M059J (cell line): ENCODE results near the gene EPB41L2. TPM values are rescaled to one million over a fixed set of nuclear protein-coding genes. Genes with fewer than 3 reads are reported as not detected.
"Not testable (repeated sequence)": the region's sequence is repeated elsewhere in the genome, so short reads cannot be mapped to it uniquely, and the experiment has no call there.

Source experiments
- DNase-seq: peaks from one replicate; pipeline ENCODE4 v3.0.0-alpha.2; 2012; ENCODE audit warnings: low read depth
- total RNA-seq: library from RNA; depleted of rRNA; stranded (reverse); fragments of >200 nt; shearing (Covaris generic); gene quantifications from 2 replicates; pipeline ENCODE4 v1.2.3, GENCODE V29; 2014

EPB41L2 gene
- total RNA-seq, 1 experiment from 2014 or later: 43.0 TPM

DNA sequence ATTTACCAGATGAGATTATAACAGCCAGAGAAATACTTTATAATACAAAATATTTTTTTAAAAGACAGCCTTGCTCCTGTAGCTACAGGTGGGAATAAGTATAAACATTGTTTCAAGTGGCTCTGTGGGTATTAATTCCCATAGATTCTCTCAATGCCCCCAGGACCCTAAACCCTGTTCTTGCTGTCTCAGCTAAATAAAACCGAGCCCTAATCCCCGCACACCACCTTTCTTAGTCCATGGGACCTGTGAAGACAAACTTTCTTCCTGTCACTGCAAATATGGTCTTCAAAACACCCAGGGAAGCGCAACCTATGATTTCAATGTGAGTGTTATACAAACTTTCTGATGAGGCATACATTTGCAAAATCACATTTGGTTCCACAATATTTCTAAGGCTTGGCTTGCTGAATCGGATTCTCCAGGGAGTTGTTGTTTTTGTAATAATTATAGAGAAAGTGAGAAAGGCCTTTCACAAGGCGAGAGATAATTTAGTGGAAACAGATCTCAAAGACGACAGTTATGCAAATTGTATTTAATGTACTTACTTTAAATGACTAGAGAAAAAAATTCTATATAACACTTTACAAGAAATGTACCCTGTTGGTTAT is 224.7 kb downstream of the EPB41L2 start:
- DNase-seq: no peak

DNA sequence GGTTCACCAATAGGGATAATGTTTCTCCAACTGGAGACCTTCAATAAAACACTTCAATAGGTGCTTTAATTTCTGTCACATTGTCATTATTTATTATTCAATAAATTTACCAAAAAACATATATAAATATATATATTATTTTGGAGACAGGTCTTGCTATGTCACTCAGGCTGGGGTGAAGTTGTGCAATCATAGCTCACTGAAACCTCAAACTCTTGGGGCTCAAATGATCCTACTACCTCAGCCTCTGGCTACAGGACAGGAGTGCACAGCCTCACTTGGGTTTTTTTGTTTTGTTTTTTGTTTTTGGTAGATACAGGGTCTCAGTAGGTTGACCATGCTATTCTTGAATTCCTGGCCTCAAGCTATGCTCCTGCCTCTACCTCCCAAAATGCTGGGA is 226.0 kb downstream of the EPB41L2 start:
- DNase-seq: no peak

DNA sequence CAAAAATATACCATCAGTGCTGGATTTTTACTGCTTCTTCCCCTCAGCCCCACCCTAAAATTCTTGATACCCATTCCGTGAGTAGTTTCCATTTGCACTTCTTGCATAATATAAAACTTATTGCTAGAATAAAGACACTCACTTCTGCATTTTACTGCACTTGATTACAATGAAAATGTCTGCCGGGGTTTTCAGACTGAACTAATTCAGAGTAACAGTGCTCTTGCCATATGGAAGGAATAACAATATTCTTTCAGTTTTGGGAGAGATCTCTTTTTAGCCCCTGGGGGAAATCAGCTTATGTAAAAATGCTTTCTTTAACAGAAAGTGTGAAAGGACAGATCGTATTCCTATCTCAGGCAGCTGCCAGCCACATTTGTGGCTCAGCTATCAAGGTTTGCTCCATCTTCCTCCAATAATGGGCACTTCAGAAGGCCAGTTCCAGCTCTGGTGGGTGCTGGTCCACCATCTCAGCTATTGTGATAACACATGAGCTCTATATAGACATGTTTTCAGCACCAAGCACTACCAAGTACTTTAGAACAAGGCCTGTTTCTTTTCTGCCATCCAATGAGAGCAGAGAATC is 226.9 kb downstream of the EPB41L2 start:
- DNase-seq: no peak

DNA sequence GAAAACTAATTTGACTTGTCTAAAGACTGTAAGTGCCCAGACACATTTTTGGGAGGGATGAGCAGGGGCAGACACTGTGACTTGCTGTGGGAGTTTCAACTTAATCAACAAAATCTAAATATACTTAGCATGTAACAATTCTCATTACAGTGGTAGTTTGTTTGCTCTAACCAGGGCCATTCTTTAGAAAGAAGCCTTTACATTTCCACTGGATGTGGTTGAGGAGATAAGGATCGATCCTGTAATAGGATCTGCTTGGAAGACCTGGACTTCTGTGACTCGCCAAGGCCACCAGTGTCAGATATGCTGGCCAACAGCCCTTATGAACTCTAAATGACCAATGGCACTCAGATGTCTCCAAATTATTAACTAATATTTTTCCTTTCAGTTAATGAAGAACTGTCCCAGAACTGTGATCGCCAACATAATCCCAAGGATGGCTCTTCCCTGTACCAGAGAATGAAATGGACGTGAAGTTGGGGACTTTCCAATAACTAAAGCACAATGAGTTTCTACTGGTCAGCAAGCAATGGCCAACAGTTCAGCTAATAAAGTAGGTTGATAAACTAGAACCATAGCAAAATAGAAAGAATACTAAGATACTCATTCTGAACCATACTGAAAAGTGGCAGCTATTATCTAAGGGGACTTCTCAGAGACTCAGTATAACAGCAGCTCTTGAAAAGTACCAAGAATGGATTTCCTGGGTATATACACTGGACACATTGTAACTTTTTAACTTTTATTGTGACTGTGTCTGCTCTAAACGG is 228.4 kb downstream of the EPB41L2 start:
- DNase-seq: peak; percentile 42

DNA sequence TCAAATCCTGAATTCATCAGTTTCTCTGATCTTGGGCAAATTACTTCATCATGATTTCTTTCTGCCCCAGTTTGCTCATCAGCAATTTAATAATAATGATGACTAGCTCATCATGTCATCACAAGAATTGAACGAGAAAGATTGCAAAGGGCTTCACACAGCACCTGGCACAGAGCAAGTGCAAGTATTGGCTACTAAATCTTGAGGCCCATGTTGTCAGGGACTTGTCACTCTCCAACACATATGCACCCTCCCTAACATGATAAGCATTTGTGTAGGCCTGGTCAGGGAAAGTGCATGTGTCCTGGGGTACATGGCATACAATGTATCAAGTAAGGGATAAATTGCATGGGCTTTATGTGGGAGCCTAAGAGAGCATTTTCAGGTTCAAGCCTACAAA is 229.5 kb downstream of the EPB41L2 start:
- no peak for DNase-seq

DNA sequence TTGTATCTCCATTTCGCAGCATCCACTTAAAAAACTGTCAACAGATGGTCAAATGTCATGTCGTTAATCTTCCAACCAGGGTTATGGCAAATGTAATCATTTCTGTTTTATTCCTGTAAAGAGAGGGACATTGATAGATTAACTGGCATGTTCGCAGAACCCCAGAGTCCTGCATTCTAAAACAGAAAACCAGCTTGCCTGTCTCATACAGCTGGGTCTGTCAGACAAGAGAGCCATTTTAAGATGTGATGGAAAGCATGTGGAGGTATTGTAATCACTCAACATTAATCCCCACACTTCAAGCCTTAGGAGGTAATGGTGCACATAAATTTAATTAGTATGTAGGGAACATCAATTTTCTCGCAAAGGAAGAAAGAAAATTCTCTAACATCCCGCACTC is 231.4 kb downstream of the EPB41L2 start:
- no peak for DNase-seq

DNA sequence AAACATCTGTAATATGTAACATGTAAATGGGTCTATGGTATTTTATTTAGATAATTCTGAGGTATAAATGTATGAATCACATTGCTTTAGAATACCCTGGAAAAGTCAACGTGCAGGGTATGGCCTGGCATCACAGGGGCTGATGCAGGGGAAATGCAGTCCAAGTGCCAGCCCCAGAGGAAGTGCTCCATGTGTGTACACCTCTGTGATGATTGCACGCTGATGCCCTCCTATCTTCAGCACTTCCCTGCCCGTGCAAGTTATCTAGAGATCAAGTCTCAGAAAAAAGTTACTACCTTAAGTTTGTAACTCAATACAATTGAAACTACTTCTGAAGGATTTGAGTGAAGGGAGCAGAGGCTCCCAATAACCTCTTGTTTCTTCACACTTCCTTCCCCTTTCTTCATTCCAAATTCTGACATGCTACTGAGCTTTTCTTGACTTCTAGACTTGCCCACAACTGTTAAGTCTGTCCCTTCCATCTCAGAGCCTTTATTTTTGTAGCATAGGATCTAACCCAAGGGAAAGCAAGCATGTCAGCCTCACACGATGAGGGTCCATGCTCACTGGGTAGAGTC is 233.6 kb downstream of the EPB41L2 start:
- no peak for DNase-seq

DNA sequence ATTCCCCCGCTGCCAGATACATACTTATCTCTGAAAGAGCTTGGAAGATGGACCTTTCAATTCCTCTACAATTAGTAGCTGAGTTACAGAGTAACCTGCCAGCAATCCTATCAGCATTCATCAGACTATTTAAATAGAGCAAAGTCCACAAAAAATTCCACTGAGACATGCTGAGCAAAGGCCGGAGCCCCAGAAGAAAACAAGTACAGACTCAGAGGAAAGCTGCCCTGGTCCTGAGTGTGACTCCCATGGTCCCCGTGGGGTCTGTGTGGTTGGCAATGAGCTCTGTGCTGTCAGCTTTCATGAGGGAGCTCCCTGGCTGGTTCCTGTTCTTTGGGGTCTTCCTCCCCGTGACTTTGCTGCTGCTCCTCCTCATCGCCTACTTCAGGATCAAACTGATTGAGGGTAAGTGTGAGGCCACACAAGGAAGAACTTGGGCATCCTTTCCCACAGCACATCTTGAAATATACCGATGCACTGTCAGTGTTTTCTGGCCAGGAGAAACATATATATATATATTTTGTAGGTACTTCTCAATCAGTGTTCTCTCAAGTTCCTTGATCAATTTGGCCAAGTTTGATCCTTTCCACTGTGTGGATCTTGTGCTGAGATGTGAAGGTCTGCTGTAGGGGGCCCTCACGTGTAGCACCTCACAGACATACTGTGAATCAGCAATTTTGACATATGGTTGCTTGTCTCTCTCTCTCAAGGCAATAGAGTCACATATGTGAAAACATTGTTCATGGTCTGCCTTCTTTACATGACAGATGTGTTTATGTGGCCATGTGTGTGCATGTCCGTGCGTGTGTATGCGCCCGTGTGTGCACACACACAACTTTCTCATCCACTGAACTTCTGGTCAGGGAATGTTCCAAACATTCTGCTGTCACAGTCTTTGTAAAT is 235.5 kb downstream of the EPB41L2 start, which contains the start of gene SMLR1:
TSS of gene SMLR1 (plus strand) at position 160 of the 903 bp plus-strand sequence. CDS start at position 168, 8 bp downstream.
- DNase-seq: no peak

DNA sequence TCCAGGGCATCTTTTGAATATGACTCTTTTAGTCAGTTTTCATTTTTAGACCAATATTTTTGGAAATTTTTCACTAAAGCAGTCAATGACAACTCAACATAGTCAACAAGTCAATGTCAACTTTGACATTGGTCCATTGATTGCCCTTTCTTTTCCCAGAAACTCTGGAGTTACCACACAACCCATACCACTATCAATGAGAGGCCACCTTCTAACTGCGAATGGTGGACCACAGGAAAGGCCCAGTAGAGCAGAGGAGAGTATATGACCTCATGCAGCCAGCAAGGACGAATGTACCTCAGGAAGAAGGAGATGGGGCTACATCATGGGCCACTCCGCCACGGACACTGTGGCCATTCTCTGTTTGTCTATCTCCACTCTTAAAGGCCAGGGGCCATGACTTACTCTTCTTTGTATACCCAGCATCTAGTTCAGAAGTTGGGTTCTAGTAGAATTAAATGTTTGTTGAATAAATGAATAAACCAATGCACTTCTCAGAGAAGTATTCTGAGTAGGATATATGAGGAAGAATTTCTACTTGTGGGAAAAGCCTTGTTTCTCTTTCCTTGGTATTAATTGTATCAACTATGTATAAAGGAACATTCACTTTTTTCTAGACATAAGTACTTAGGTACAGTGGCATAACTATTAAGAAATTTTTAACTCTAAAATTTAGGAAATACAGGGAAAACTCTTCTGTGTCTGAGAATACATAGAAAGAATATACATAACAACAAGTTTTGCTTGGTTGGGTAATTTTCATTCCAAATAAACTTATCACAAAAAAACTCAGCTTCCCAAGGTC is 236.4 kb downstream of the EPB41L2 start:
- DNase-seq: no peak

DNA sequence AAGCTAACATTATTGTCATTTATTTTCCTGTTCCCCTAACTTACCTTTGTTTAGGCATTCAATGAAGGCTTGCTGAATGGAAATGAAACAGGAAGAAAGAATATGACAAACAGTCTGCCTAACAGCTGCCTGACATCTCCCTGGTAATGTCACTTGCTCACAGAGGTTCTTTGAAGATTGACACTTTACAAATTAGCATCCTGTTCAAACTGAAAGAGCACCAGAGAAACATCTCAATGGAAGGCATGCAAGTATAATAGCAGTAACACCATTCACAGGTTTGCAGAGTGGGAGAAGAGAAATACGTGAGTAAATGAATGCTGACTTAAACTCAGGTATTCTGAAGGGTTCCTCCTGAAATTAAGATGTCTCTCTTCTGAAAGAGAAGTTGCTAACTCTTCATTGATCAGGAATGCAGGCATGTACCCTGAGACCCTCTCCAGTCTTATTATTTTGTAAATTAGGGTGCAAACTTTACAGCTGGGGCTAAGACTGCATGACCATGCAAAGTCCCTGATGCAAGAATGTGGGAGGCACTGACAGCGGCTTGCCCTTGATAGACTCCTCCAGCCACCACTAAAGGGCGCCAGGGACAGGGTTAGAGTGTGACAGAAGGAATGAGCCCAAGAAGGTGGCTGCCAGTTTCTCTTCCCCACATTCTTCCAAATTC is 237.1 kb downstream of the EPB41L2 start:
- DNase-seq: no peak

DNA sequence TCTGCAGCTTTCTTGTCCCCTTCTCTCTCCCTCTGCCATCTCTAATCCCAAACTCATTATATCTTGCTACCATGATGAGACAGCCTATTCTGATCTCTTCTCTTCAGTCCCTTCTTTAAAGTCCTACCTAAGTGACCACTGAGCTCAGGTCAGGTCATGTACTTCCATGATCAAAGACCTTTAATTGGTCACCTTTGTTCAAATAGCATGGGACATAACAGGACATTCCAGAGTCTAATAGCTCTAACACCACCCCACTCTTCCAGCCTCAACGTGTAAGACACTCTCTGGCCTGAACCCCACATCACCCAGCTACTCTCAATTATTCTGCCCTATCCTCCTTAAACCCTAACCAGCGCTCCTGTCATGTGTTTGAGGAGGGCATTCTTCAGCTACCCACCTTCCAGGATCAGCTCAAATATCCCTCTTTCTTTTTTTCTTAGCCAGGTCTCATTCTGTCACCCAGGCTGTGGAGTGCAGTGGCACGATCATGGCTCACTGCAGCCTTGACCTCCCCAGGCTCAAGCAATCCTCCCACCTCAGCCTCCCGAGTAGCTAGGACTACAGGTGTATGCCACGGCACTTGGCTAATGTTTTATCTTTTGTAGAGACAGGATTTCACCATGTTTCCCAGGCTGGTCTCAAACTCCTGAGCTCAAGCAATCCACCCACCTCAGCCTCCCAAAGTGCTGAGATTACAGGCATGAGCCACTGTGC is 237.9 kb downstream of the EPB41L2 start:
- no peak for DNase-seq

DNA sequence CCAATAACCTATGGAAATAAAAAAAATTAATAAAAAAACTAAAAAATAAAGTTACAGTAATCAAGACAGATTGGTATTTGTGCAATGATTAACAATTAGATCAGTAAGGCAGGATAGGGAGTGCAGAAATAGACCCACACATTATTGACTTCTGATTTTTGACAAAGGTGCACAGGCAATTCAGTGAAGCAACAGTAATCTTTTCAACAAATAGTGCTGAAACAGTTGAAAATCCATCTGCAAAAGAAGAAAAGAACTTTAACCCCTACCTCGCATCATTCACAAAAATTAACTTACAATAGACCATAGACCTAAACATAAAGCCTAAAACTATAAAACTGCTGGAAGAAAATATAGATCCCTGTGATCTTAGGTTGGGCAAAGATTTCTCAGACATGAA is 240.3 kb downstream of the EPB41L2 start:
- no peak for DNase-seq

DNA sequence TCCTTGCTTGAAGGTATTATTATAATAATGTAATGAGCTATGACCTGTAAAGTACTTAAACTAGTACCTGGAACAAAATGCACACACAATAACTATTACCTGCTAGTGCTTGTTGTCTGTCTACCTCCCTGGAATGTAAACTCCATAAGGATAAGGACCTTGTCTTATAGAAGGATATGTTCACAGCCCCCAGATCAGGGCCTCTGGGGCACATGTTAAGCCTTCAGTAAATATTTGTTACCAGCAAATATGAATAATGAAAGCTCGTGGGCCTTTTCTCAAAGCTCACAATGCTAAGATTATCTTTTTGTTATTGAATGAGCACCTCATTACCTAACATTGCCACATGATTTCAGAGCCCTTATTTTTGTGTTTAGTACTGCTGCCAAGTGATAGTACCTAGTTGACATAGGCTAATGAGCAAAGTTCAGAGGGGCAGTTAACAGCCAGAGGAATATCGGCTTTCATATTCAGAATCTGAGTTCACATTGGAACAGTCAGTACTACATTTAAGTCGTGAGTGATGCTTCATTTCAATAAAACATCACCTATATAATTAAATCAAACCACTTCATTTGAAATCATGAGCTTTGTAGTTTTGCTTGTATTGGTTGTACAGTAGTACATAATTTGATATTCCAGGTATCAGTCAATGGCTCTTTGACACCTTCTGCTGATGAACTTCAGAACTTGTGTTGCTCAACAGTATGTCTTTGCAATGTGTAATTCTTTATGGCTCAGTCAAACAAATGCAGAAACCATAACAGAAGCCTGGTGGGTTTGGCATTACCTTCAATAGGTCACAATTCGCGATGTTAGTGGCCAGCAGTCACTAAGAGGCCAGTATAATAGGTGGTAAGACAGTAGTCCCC is 247.6 kb downstream of the EPB41L2 start:
- DNase-seq: no peak

DNA sequence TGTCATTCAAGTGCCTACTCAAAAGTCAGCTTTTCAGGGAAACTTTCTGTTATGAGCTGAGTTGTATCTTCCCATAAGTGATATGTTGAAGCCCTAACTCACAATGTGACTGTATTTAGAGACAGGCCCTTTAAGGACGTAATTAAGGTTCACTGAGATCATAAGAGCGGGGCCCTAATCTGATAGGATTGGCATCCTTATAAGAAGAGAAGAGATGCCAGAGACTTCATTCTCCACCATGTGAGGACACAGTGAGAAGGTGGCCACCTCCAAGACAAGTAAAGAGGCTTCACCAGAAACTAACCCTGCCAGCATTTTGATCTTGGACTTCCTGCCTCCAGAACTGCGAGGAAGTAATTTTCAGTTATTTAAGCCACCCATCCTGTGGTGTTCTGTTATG is 248.5 kb downstream of the EPB41L2 start:
- no peak for DNase-seq

DNA sequence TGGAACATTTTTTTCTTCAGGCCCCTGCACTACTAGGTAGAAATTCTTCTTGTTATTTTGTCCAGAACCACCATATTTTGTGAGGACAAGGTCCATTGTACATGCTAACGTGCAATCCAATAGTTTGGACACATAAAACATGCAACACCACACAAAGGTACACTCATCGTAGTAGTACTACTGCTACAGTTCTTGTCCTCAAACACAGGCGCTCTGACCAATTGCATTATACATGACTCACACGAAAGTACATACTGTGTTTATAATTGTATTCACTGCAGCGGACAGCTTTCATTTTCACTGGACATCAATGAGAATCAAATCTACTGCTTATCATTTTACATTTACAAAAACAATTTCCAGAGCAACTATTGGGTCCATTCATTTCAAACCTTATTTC is 251.1 kb downstream of the EPB41L2 start:
- peak; percentile 28 for DNase-seq

DNA sequence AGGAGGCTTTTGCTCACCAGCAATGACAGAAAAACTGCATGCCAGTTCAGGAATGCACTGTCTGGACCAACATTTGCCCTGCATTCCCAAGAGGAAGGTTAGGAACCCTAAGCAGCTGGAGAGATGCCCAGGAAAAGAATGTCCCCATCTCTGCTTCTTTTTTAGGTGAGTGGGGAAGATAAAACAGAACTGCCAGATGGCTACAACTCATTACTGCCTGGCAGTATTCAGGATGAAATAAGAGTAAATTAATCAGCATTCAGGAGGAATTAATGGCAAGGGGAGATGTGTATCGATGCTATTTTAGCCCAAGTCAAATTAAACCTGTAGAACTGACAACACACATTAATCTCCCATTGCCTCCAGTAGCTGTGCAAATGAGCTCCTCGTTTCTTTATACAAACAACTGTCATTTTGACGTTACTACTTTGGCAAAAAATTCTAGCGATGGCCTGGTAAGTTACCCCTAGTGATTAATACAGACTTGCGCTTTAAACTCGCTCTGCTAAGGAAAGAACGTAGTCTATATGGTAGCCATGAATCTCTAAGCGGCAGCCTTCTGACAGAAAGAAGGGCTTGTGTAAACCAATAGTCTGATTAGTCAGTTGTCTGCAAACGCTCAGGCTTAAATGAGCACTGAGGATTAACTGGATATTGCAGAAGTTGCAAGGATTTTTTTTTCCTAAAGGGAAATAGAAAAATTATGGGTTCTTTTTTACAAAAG is 252.6 kb downstream of the EPB41L2 start:
- DNase-seq: peak; percentile 56

DNA sequence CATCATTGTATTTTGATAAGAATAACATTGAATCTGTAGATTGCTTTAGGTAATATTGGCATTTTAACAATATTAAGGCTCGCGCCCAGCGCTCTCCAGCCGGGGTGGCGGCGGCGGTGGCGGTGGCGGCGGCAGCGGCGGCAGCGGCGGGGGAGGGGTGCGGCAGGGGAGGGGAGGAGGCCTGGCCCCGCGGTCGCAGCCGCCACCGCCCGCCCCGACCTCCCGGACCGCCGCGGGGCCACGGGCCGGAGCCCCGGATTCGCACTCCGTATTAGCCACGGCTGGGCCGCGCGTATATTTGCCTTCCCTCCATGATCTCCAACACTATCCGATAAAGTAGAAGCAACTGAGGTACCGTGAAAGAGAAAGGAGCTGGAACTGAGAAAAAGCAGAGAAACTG is 261.7 kb downstream of the EPB41L2 start:
- not testable (repeated sequence) for DNase-seq

DNA sequence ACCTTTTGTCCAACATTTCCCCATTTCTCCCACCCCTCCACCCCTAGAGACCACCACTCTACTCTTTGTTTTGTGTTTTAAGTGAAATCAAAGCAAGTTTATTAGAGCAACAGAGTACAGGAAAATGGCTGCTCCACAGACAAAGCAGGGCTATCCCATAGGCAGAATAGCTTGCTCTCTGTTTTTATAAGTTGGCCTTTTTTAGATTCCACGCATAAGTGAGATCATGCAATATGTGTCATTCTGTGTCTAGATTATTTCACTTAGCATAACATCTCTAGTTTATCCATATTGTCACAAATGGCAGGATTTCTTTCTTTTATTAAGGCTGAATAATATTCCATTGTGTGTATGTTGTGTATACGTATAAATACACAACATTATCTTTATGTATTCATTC is 266.0 kb downstream of the EPB41L2 start:
- DNase-seq: no peak
